HG03045 (cell line): ENCODE data around the gene RAB27B.
"Not testable (repeated sequence)": the region's sequence is repeated elsewhere in the genome, so short reads cannot be mapped to it uniquely, and the experiment has no call there.

Source experiments
- ATAC-seq: cut with Tn5 transposase; IDR thresholded peaks from one replicate; pipeline ENCODE4 v1.9.1; 2021; ENCODE audit warnings: mild to moderate bottlenecking, moderate library complexity; ENCODE audit not compliant: unreplicated experiment

The RAB27B gene

GRCh38 chr18:54813977-54814565, 14.2 kb upstream of the RAB27B start:
- ATAC-seq = no peak

GRCh38 chr18:54815086-54815485, 13.2 kb upstream of the RAB27B start:
- no peak for ATAC-seq

- not testable (repeated sequence) for ATAC-seq
Measured at GRCh38 chr18:54820785-54821275, 7.4 kb upstream of the RAB27B start.

GRCh38 chr18:54822872-54823845, 5.1 kb upstream of the RAB27B start:
- no peak for ATAC-seq

GRCh38 chr18:54824761-54825160, 3.5 kb upstream of the RAB27B start:
- no peak for ATAC-seq

- ATAC-seq = no peak
Measured at GRCh38 chr18:54825601-54826344, 2.5 kb upstream of the RAB27B start.

GRCh38 chr18:54828986-54829385, 709 bp downstream of the RAB27B start:
- ATAC-seq = no peak

GRCh38 chr18:54829856-54830255, 1.6 kb downstream of the RAB27B start:
- ATAC-seq = no peak

- no peak for ATAC-seq
Measured at GRCh38 chr18:54830260-54830659, 2.0 kb downstream of the RAB27B start.

- ATAC-seq = no peak
Measured at GRCh38 chr18:54830866-54831265, 2.6 kb downstream of the RAB27B start.

- ATAC-seq = no peak
Measured at GRCh38 chr18:54835944-54836343, 7.7 kb downstream of the RAB27B start.

GRCh38 chr18:54843314-54843713, 15.0 kb downstream of the RAB27B start:
- ATAC-seq = no peak

GRCh38 chr18:54845787-54846186, 17.5 kb downstream of the RAB27B start:
- no peak for ATAC-seq

- ATAC-seq = no peak
Measured at GRCh38 chr18:54848121-54848520, 19.8 kb downstream of the RAB27B start.

GRCh38 chr18:54849683-54850082, 21.4 kb downstream of the RAB27B start:
- ATAC-seq = no peak

- ATAC-seq = no peak
Measured at GRCh38 chr18:54850598-54850997, 22.3 kb downstream of the RAB27B start.

- no peak for ATAC-seq
Measured at GRCh38 chr18:54852780-54853675, 24.8 kb downstream of the RAB27B start.

- ATAC-seq = not testable (repeated sequence)
Measured at GRCh38 chr18:54855050-54855449, 26.8 kb downstream of the RAB27B start.

GRCh38 chr18:54856105-54856646, 27.9 kb downstream of the RAB27B start:
- no peak for ATAC-seq

- no peak for ATAC-seq
Measured at GRCh38 chr18:54857499-54857898, 29.2 kb downstream of the RAB27B start.
